Activated naive CD8-positive, alpha-beta T cell treated with anti-CD3 and anti-CD28 coated beads, Interleukin-2, amount 50 U/mL, for 16 hours (primary cell): ENCODE data around the gene IPO13.

Experiments used
- DNase-seq: peaks from one replicate; pipeline ENCODE4 v3.0.0-alpha.2; 2020; ENCODE audit warnings: low read depth, low spot score

The IPO13 gene

GRCh38 chr1:44010935-44011471, 64.3 kb downstream of the IPO13 start:
- no peak for DNase-seq

- DNase-seq = no peak
These were observed 65.7 kb downstream of the IPO13 start for GRCh38 chr1:44012404-44012803.

GRCh38 chr1:44012941-44013609, 66.3 kb downstream of the IPO13 start:
- DNase-seq = no peak

GRCh38 chr1:44013949-44014348, 67.2 kb downstream of the IPO13 start:
- DNase-seq = no peak

GRCh38 chr1:44014365-44015104, 67.8 kb downstream of the IPO13 start:
- DNase-seq = no peak

- DNase-seq = no peak
These were observed 68.5 kb downstream of the IPO13 start for GRCh38 chr1:44015206-44015605.

- no peak for DNase-seq
These were observed 69.5 kb downstream of the IPO13 start for GRCh38 chr1:44016041-44016889.

- no peak for DNase-seq
These were observed 70.2 kb downstream of the IPO13 start for GRCh38 chr1:44016890-44017400.
